Activated CD4-positive, alpha-beta T cell treated with anti-CD3 and anti-CD28 coated beads, Interleukin-2, Interleukin-4, amounts not matched to agents 100 ng/mL and 50 ng/mL, durations not matched to agents 16 hours and 8 hours (primary cell): ENCODE data around the gene MOK.

Experiments used
- DNase-seq: peaks from one replicate; pipeline ENCODE4 v3.0.0-alpha.2; 2020; ENCODE audit warnings: low spot score

The MOK gene

DNA sequence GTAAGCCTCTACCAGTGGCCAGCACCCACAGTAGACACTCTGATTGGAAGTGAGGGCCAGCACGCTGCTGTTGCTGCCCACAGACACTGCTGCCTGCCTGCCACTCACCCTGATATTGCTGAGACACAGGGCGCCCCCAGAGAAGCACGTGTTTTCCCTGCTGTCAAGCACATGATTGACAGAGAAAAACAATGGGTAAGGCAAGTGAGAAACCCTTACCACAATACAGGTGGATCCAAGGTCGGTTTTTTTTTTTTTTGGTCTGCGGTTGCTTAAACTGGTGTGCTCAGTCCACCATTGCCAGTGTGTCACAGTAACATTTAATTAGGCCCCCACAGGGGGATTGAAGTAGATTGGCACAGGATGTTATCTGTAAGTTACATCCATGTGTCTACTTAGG lies 99.4 kb downstream of the MOK start:
- no peak for DNase-seq

DNA sequence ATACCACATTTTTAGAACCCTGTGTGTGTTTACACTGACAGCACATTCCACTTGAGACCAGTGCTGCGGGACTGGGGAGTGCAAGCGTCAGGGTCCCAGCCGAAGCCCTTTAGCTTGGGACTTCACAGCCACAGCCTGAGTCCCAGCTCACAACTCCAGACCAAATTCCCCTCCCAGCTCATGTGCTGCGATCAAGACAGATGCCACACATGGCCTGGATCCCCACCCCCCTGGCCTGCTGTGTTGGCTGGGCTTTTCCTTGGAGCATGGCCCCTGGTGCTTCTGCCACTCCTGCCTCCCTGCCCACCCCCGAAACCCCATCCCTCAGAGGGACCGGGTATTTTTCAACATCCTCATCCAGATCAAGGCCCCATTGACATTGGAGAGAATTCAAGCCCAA lies 101.6 kb downstream of the MOK start:
- DNase-seq, result no peak

GRCh38 chr14:102202944-102203343 lies 102.0 kb downstream of the MOK start:
- no peak for DNase-seq

GRCh38 chr14:102201776-102202175 lies 103.2 kb downstream of the MOK start:
- no peak for DNase-seq

DNA sequence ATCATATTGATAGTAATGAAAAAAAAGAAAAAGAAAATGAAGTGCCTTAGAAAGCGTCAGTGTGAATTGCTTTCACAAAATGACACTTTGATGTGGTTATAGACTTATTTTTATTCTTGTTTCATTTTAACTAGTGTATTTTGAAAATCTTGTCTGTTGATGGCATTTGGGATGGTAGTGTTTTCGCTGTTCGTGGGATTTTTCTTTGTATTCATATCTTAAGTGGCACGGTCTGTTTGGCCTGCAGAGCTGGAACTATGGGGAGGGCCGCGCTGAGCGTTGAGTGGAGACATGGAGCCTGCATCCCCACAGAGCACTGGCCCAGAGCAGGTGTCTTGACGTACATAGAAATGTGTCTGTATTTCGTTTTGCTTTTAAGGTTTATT lies 103.6 kb downstream of the MOK start:
- DNase-seq, result peak; percentile 49

GRCh38 chr14:102200690-102201352 lies 104.1 kb downstream of the MOK start:
- peak; percentile 36 for DNase-seq

DNA sequence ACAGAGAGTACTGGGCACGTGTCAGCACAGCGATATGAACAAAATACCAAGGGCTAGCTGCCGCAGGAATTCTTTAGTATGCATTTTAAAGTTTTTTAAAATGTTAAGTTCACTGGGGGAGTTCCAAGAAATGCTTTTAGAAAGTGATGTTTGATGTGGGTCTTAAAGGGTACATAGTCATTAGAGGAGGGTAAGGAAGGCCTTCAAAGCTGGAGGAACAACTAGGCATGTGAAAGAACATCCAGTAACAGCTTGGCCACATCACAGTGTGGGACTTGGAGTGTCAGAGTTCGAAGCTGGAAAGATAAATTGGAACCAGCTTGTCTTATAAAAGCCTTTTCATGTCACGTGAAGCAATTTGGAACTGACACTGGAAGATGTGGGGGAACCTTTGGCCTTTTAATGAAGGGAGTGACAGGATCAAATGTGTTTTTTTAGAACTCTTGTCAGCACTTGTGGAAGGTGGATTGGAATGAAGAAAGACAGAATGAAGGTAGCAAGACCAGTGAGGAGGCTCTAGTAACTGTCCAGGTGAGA lies 107.6 kb downstream of the MOK start:
- no peak for DNase-seq

- DNase-seq, result no peak
Observed at GRCh38 chr14:102196902-102197230, 108.1 kb downstream of the MOK start.

- DNase-seq, result no peak
Observed at GRCh38 chr14:102196039-102196901, 108.7 kb downstream of the MOK start.

- no peak for DNase-seq
Observed at GRCh38 chr14:102195446-102195845, 109.5 kb downstream of the MOK start.

GRCh38 chr14:102194856-102195255 lies 110.1 kb downstream of the MOK start:
- no peak for DNase-seq

GRCh38 chr14:102192840-102193502 lies 112.0 kb downstream of the MOK start:
- DNase-seq, result no peak

- DNase-seq, result no peak
Observed at GRCh38 chr14:102189874-102190273, 115.1 kb downstream of the MOK start.

DNA sequence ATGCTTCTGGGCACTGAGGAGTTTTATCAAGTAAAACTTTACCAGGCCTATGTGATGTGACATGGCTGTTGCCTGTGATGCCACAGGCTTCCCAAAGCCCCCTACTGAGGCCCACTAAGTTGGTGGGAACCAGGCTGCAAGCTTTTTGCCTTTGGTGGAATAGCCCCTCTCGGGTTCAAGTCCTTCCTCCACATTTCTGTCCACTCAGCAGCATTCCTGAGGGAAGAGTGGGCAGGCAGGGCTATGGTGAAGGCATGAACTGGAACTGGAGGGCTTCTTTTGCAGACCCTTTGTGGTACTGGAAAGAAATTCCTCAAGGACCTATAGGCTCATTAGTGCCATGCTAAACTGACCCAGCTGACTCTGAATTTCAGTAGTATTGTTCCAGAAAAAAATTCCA lies 116.8 kb downstream of the MOK start:
- no peak for DNase-seq

GRCh38 chr14:102187568-102188001 lies 117.4 kb downstream of the MOK start:
- DNase-seq, result no peak

- no peak for DNase-seq
Observed at GRCh38 chr14:102187044-102187443, 117.9 kb downstream of the MOK start.

DNA sequence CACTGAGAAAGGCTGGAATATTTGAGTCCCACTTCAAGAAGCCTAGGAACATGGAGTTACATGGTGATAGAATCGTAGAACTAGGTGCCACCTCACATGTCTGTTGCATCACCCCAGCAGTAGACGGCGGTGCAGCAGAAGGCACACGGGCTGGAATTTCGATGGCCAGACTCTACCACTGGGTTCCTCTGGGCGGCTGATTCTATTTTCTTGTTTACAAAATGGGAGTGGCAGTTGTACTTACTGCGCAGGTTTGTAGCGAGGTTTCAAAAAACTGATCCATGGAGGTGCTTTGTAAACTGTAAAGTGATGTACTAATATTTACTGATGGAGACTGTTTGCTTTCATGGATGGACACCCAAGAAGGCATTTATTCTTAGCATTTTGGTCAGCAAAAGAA lies 119.6 kb downstream of the MOK start:
- no peak for DNase-seq

DNA sequence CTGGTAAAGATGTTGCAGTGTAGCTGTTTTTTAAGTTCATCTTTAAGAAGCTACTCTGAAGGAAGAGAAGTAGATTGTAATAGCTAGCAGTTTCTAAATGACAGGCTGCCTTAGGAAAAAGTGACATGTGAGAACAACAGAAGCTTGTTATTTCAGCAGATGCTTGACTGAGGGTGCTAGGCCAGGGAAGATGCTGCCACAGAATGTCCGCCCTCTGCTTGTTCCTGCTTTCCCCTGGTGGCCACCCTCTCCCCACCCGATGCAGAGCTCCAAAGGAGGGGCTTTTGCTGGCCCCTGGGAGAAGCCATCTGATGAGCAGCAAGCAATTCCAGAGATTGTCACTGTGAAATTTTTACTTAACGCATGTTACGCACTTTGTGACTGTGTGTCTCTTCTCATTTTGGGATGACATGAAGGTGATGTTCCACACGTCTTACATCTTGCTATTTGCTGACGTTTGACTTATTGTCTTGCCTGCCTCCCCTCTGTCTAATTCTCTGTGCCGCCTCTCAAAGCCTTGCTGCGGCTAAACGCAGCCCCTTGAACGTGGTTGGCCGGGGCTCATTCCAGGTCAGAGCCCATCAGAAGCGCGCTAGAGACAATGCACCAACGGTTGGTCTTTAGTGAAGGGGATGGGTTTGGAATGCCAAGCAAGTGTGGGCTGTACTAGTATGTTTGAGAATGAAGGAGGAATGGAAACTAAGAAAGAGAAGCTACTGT lies 120.5 kb downstream of the MOK start:
- peak; percentile 78 for DNase-seq

- no peak for DNase-seq
Observed at GRCh38 chr14:102183886-102184285, 121.1 kb downstream of the MOK start.

DNA sequence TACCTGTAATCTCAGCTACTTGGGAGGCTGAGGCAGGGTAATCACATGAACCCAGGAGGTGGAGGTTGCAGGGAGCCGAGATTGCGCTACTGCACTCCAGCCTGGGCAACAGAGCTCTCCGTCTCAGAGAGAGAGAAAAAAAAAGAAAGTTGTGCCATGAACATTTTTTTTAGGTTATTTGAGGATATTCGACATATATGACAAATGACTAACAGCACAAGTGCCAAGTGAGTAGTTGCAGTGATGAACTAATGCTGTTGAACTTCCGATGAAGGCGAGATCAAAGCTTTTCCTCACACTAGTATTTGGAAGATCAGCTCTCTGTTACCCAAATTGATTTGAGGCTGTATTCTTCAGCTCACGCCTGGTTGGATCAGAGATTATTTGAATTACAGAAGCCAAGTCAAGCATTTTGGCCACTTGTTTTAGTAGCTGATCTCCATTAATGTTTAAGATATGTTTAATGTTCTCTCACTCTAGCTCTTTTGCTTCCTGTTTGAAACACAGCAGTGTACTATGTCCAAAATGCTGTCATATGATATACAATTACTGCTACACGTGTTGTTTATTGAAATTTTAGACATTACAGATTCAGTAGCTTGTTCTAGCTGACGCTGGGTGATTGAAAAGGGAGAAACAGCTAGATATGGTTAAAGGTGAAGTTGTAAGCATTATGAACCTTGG lies 121.9 kb downstream of the MOK start:
- DNase-seq, result no peak

DNA sequence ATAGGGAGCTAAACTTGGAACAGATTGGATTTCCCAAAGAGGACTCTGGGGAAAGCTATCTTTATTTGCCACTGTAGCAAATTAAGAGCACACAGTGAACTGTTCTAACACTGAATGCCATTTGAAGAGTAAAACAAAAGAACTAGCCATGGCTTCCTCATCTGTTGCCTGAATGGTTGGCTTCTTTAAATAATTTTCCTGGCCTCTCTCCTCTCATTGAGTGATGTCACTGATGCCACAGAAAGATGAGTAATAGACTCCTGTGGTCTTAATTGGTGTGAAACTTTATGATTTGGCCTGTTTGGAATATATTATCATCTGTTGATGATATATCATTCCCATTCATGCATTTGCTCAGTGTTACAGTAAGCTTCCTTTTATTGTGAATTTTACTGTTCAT lies 122.8 kb downstream of the MOK start:
- peak; percentile 62 for DNase-seq

GRCh38 chr14:102181187-102181586 lies 123.8 kb downstream of the MOK start:
- no peak for DNase-seq
